Neural cell (in vitro differentiated cells): ENCODE data around the gene GPR65.

Experiments
- CTCF ChIP-seq: fragments of 450-650 bp; IDR thresholded peaks from 2 replicates; pipeline ENCODE4 v1.5.1; 2014; ENCODE audit warnings: antibody characterized with exemption, mild to moderate bottlenecking, moderate library complexity; ENCODE audit not compliant: poor library complexity, severe bottlenecking
- EP300 ChIP-seq: fragments of 450-650 bp; conservative IDR thresholded peaks from 2 replicates; pipeline ENCODE4 v1.6.1; 2014; ENCODE audit warnings: antibody characterized with exemption, mild to moderate bottlenecking, moderate library complexity; ENCODE audit not compliant: poor library complexity, severe bottlenecking

GRCh38 chr14:88049266-88049665, 44.3 kb downstream of the GPR65 start:
- no peak for TF ChIP-seq CTCF
- no peak for TF ChIP-seq EP300
